ENCODE measurements around the gene ATXN3L. TPM values are rescaled to one million over a fixed set of nuclear protein-coding genes. Genes with fewer than 3 reads are reported as not detected.

The ATXN3L gene
- total and polyA plus RNA-seq, 4 donors = not detected

GRCh38 chrX:13298836-13299235 lies 21.0 kb downstream of the ATXN3L start:
- Histone ChIP-seq H3K36me3 (ENCODE audit: control insufficient read depth in 4 of 4, insufficient read depth in 3 of 4, low read depth in 1 of 4, low read length in 3 of 4) (no peaks in the 10 kb centered on the region), H3K4me1 (ENCODE audit: control insufficient read depth in 4 of 4, insufficient read depth in 4 of 4, low read length in 3 of 4) (no peaks in the 10 kb centered on the region), H3K27me3 (ENCODE audit: control insufficient read depth in 4 of 4, insufficient read depth in 4 of 4, low read length in 3 of 4) (no peaks in the 10 kb centered on the region), H3K4me3 (ENCODE audit: low read depth in 1 of 3, low read length in 3 of 3) (no peak overlapping the region), H3K9ac (ENCODE audit: low read depth in 1 of 2, low read length in 2 of 2) (no peak overlapping the region), H3K27ac (ENCODE audit: low read depth in 1 of 2, low read length in 2 of 2) (no peak overlapping the region), H3K9me3 (ENCODE audit: control insufficient read depth in 4 of 4, low read length in 3 of 4) (no peaks in the 10 kb centered on the region)
- TF ChIP-seq FOXA2 (IDR thresholded peaks at IDR 0.05) = no peak
- no peak for TF ChIP-seq FOXA1 (IDR thresholded peaks at IDR 0.05)
- no peak for TF ChIP-seq ZBTB33 (IDR thresholded peaks at IDR 0.05)
- TF ChIP-seq RXRA (IDR thresholded peaks at IDR 0.05) = no peak
- TF ChIP-seq SP1 (IDR thresholded peaks at IDR 0.05) = no peak
- TF ChIP-seq GABPA (IDR thresholded peaks at IDR 0.05 in 1 of 2, conservative IDR thresholded peaks at IDR 0.05 in 1 of 2) = no peak
- TF ChIP-seq HNF4G (IDR thresholded peaks at IDR 0.05) = no peak
- TF ChIP-seq JUND (IDR thresholded peaks at IDR 0.05) = no peak
- TF ChIP-seq EGR1 (IDR thresholded peaks at IDR 0.05; ENCODE audit: low read depth in 2 of 2) = no peak
- TF ChIP-seq TAF1 (conservative IDR thresholded peaks at IDR 0.05) = no peak
- TF ChIP-seq NR2F2 (IDR thresholded peaks at IDR 0.05) = no peak
- no peak for TF ChIP-seq ATF3 (IDR thresholded peaks at IDR 0.05)
- no peak for TF ChIP-seq HNF4A (conservative IDR thresholded peaks at IDR 0.05)
- TF ChIP-seq CTCF (IDR thresholded peaks at IDR 0.05; ENCODE audit: low read depth, low read length, missing input control) = no peak
- no peak for TF ChIP-seq MAX (IDR thresholded peaks at IDR 0.05)
- TF ChIP-seq YY1 (IDR thresholded peaks at IDR 0.05) = no peak
- TF ChIP-seq REST (IDR thresholded peaks at IDR 0.05) = no peak
- TF ChIP-seq RAD21 (IDR thresholded peaks at IDR 0.05) = no peak
- WGBS = 92% methylated on average over 4 of the region's 4 CpGs
- DNase-seq (ENCODE audit: low spot score) = no peak

Measured in liver (tissue), 9 donors.